Neural cell (in vitro differentiated cells): ENCODE results near the gene CRHR1. TPM values are rescaled to one million over a fixed set of nuclear protein-coding genes. Genes with fewer than 3 reads are reported as not detected.

Source experiments
- H2AFZ ChIP-seq: fragments of 200-600, 300-800 bp; sonication (generic), shearing (Covaris generic); 2 replicates; pipeline ENCODE4 v1.6.0; 2014; ENCODE audit warnings: low read depth, mild to moderate bottlenecking, antibody characterized with exemption, low read length, moderate library complexity
- H3F3A ChIP-seq: fragments of 200-600 bp; shearing (Covaris generic); 2 replicates; pipeline ENCODE4 v1.6.1; 2016; ENCODE audit warnings: mild to moderate bottlenecking, moderate library complexity, mixed read lengths, antibody characterized with exemption, low read length; ENCODE audit not compliant: insufficient read depth, poor library complexity, severe bottlenecking
- H3K27ac ChIP-seq: fragments of 200-600, 300-800 bp; sonication (generic), shearing (Covaris generic); 2 replicates; pipeline ENCODE4 v1.5.1; 2014; ENCODE audit warnings: mild to moderate bottlenecking, low read length, moderate library complexity
- H3K27me3 ChIP-seq: fragments of 300-800, 200-600 bp; sonication (generic), shearing (Covaris generic); 2 replicates; pipeline ENCODE4 v1.6.0; 2014; ENCODE audit warnings: mild to moderate bottlenecking, low read depth, low read length, moderate library complexity; ENCODE audit not compliant: insufficient read depth
- H3K36me3 ChIP-seq: fragments of 300-800, 200-600 bp; sonication (generic), shearing (Covaris generic); 2 replicates; pipeline ENCODE4 v1.5.1; 2014; ENCODE audit warnings: mild to moderate bottlenecking, antibody characterized with exemption, low read length, moderate library complexity; ENCODE audit not compliant: insufficient read depth
- H3K4me2 ChIP-seq: fragments of 300-800, 200-600 bp; sonication (generic), shearing (Covaris generic); 2 replicates; pipeline ENCODE4 v1.6.0; 2014; ENCODE audit warnings: mild to moderate bottlenecking, low read length
- H3K4me3 ChIP-seq: fragments of 300-800, 200-600 bp; sonication (generic), shearing (Covaris generic); 2 replicates; pipeline ENCODE4 v1.5.1; 2014; ENCODE audit warnings: mild to moderate bottlenecking, low read length, moderate library complexity
- H3K79me2 ChIP-seq: fragments of 200-600 bp; shearing (Covaris generic); replicated peaks from 2 replicates; pipeline ENCODE4 v1.6.0; 2014; ENCODE audit warnings: mild to moderate bottlenecking, low read length, moderate library complexity; ENCODE audit not compliant: insufficient read depth
- H3K9ac ChIP-seq: fragments of 300-800, 200-600 bp; sonication (generic), shearing (Covaris generic); 2 replicates; pipeline ENCODE4 v1.6.1; 2016; ENCODE audit warnings: mild to moderate bottlenecking, low read length, mixed read lengths
- H3K9me2 ChIP-seq: fragments of 200-600 bp; shearing (Covaris generic); 2 replicates; pipeline ENCODE4 v1.6.1; 2016; ENCODE audit warnings: mild to moderate bottlenecking, low read length, mixed read lengths; ENCODE audit not compliant: insufficient read depth
- H3K9me3 ChIP-seq: fragments of 200-600, 300-800 bp; sonication (generic), shearing (Covaris generic); 2 replicates; pipeline ENCODE4 v1.6.1; 2016; ENCODE audit warnings: mild to moderate bottlenecking, mixed run types, low read length, moderate library complexity, mixed read lengths
- H4K20me1 ChIP-seq: fragments of 200-600 bp; shearing (Covaris generic); 2 replicates; pipeline ENCODE4 v1.6.1; 2016; ENCODE audit warnings: mild to moderate bottlenecking, mixed run types; ENCODE audit not compliant: insufficient read depth
- CTCF ChIP-seq: fragments of 450-650 bp; IDR thresholded peaks from 2 replicates; pipeline ENCODE4 v1.5.1; 2014; ENCODE audit warnings: antibody characterized with exemption, mild to moderate bottlenecking, moderate library complexity; ENCODE audit not compliant: poor library complexity, severe bottlenecking
- EP300 ChIP-seq: fragments of 450-650 bp; conservative IDR thresholded peaks from 2 replicates; pipeline ENCODE4 v1.6.1; 2014; ENCODE audit warnings: antibody characterized with exemption, mild to moderate bottlenecking, moderate library complexity; ENCODE audit not compliant: poor library complexity, severe bottlenecking
- EZH2 ChIP-seq: fragments of 200-600, 300-800 bp; shearing (Covaris generic), sonication (generic); IDR thresholded peaks from 2 replicates; pipeline ENCODE4 v1.6.1; 2014; ENCODE audit warnings: antibody characterized with exemption, low read length, borderline replicate concordance, mild to moderate bottlenecking; ENCODE audit not compliant: insufficient read depth, poor library complexity, severe bottlenecking
- MXI1 ChIP-seq: fragments of 450-650 bp; conservative IDR thresholded peaks from 2 replicates; pipeline ENCODE4 v1.6.1; 2014; ENCODE audit warnings: antibody characterized with exemption, mild to moderate bottlenecking; ENCODE audit not compliant: poor library complexity, severe bottlenecking
- POLR2AphosphoS5 ChIP-seq: IDR thresholded peaks from 2 replicates; pipeline ENCODE4 v1.6.1; 2012
- RAD21 ChIP-seq: fragments of 450-650 bp; conservative IDR thresholded peaks from 2 replicates; pipeline ENCODE4 v1.6.1; 2014; ENCODE audit warnings: antibody characterized with exemption, mild to moderate bottlenecking, moderate library complexity
- REST ChIP-seq: IDR thresholded peaks from 2 replicates; pipeline ENCODE4 v1.6.1; 2012; ENCODE audit warnings: borderline replicate concordance
- SMC3 ChIP-seq: fragments of 450-650 bp; conservative IDR thresholded peaks from 2 replicates; pipeline ENCODE4 v1.6.1; 2014; ENCODE audit warnings: antibody characterized with exemption, mild to moderate bottlenecking, moderate library complexity; ENCODE audit not compliant: poor library complexity
- TAF1 ChIP-seq: IDR thresholded peaks from 2 replicates; pipeline ENCODE4 v1.6.1; 2012; ENCODE audit warnings: low read depth
- polyA plus RNA-seq: library from polyadenylated mRNA; depleted of rRNA; stranded (reverse); fragments of >200 nt; gene quantifications from 2 replicates; pipeline ENCODE4 v1.2.3, GENCODE V29; 2014

The CRHR1 gene
- polyA plus RNA-seq, 1 donor from 2014 or later, result 4.5 TPM

GRCh38 chr17:45745601-45746494, 38.3 kb upstream of the CRHR1 start:
- Histone ChIP-seq H3K27me3 (no peaks in the 10 kb centered on the region), H3K4me2 (no peak overlapping the region)
- TF ChIP-seq EZH2 (no peak), CTCF (no peak), REST (no peak), TAF1 (no peak), MXI1 (no peak), RAD21 (no peak), SMC3 (no peak), POLR2AphosphoS5 (no peak), EP300 (no peak)

GRCh38 chr17:45747911-45748310, 36.2 kb upstream of the CRHR1 start:
- Histone ChIP-seq H3K4me3 (no peak overlapping the region), H4K20me1 (no peaks in the 10 kb centered on the region), H3F3A (no peaks in the 10 kb centered on the region), H3K4me2 (no peak overlapping the region), H3K27me3 (no peaks in the 10 kb centered on the region), H2AFZ (no peak overlapping the region), H3K9ac (no peak overlapping the region), H3K79me2 (no peaks in the 10 kb centered on the region), H3K9me3 (no peaks in the 10 kb centered on the region), H3K36me3 (no peaks in the 10 kb centered on the region), H3K27ac (no peak overlapping the region), H3K9me2 (no peaks in the 10 kb centered on the region)
- TF ChIP-seq CTCF (no peak), SMC3 (no peak), REST (no peak), POLR2AphosphoS5 (no peak), RAD21 (no peak)

More at GRCh38 chr17:45745601-45746494, 38.3 kb upstream of the CRHR1 start:
- H3K9me3 ChIP-seq, result no peaks in the 10 kb centered on the region
- no peak overlapping the region for H3K27ac ChIP-seq
- H3K36me3 ChIP-seq, result no peaks in the 10 kb centered on the region
- H3K4me3 ChIP-seq, result no peak overlapping the region
- H3K79me2 ChIP-seq, result no peaks in the 10 kb centered on the region
- H3K9me2 ChIP-seq, result no peaks in the 10 kb centered on the region
- no peaks in the 10 kb centered on the region for H4K20me1 ChIP-seq
- H3F3A ChIP-seq, result no peaks in the 10 kb centered on the region
- no peak overlapping the region for H3K9ac ChIP-seq
- no peak overlapping the region for H2AFZ ChIP-seq
